ENCODE results near the gene C1QTNF12.

Gene C1QTNF12

DNA sequence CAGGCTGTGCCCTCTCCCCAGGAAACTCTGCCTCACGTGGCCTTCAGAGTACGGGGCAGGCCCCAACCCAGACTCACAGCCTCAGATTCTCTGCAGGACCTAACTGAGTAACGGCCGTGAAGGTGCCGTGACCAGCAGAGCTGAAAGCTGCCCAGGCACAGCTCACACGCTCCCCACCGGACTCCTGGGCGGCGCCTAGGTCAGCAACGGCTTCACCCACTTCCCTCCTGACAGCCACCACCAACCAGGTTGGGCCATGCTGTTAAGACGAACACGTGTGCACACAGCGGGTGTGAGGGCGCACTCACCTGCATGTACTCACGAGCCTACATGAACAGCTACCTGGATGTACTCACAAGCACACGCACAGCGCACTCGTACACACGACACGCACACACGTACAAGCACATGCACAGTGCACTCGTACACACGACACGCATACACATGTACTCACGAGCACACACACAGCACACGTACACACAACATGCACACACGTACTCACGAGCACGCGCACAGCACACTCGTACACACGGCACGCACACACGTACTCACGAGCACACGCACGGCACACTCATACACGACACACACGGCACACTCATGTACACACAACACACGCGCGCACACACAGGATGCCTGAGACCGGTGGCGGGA, 23.8 kb downstream of the C1QTNF12 start:
- DNase-seq (ENCODE audit: low read depth), result no peak
- H3K4me3 ChIP-seq (replicated peaks; ENCODE audit: low read depth, low read length), result no peak overlapping the region
- TF ChIP-seq, protein P1, sequence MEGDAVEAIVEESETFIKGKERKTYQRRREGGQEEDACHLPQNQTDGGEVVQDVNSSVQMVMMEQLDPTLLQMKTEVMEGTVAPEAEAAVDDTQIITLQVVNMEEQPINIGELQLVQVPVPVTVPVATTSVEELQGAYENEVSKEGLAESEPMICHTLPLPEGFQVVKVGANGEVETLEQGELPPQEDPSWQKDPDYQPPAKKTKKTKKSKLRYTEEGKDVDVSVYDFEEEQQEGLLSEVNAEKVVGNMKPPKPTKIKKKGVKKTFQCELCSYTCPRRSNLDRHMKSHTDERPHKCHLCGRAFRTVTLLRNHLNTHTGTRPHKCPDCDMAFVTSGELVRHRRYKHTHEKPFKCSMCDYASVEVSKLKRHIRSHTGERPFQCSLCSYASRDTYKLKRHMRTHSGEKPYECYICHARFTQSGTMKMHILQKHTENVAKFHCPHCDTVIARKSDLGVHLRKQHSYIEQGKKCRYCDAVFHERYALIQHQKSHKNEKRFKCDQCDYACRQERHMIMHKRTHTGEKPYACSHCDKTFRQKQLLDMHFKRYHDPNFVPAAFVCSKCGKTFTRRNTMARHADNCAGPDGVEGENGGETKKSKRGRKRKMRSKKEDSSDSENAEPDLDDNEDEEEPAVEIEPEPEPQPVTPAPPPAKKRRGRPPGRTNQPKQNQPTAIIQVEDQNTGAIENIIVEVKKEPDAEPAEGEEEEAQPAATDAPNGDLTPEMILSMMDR (IDR thresholded peaks at IDR 0.05; ENCODE audit: low read length, missing control alignments), result no peak

DNA sequence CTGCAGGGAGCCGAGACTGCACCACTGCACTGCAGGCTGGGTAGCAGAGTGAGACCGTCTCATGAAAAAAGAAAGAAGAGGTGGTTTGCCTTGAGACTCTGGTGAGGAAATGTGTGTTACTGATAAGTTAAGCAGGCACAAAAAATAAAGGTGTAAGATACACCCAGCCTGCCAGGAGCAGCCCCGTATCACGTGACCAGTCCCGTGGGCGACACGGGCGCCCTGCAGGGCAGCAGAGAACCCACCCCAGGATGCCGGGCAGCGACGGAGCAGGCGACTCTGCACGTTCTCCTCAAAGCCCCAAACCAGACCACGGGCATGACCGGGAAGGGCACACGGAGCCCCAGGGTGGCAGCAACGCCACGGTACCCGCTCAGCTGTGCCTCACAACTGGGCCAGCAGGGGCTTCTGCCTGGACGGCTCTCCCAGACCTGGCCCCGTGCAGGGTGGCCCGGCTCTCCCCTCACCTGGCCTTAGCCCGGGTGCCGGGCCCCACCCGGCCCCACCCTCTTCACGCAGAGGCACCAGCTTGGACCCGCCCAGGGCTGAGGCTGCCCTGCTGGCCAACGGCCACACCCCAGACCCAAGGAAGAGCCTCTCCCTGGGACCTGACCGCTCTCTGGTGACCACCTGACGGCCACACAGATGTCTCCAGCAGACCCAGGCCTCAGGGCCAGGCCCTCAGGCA, 24.5 kb downstream of the C1QTNF12 start:
- H3K4me3 ChIP-seq (replicated peaks; ENCODE audit: low read depth, low read length), result no peak overlapping the region
- DNase-seq (ENCODE audit: low read depth), result no peak
- TF ChIP-seq, protein P1 (IDR thresholded peaks at IDR 0.05; ENCODE audit: low read length, missing control alignments), result no peak

DNA sequence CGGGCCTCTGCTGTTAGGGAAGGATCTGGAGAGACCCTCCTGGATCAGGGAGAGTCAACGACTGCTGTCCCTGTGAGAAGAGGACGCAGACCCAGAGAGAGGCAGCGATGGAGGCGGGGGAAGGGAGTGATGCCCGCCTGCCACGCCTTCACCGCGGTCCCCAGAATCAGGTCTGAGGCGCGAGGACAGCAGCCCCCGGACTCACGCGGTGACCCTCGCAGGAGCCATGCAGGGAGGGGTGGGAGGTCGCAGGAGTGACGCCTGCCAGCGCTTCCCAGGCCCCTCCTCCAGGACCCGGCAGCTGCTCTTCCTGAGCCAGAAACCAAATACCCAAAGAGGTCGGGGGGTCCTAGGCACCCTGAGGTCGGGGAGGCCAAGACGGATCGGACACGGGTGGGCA, 26.3 kb downstream of the C1QTNF12 start:
- no peak overlapping the region for H3K4me3 ChIP-seq (replicated peaks; ENCODE audit: low read depth, low read length)
- TF ChIP-seq, protein P1 (IDR thresholded peaks at IDR 0.05; ENCODE audit: low read length, missing control alignments), result no peak

DNA sequence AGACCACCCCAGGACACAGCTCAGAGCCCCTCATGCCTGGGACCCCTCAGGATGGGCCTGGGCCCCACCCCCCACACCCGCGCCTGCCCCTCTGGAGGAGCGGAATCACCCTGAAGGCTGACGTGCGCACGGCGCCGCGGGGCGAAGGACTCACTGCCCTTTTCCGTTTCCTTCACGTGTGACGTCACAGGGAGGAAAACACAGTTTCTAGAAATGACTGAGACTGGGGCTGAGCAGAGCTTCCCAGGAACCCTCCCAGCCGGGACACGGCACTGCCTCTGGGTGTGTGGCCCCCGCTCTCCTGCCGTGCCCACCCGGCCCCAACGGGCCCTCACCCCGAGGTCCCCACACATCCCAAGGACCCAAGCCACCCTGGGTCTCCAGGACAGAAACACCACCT, 27.2 kb downstream of the C1QTNF12 start:
- no peak for DNase-seq (ENCODE audit: low read depth)
- no peak overlapping the region for H3K4me3 ChIP-seq (replicated peaks; ENCODE audit: low read depth, low read length)

More for the DNA sequence above, 26.3 kb downstream of the C1QTNF12 start:
- DNase-seq (ENCODE audit: low read depth), result no peak

DNA sequence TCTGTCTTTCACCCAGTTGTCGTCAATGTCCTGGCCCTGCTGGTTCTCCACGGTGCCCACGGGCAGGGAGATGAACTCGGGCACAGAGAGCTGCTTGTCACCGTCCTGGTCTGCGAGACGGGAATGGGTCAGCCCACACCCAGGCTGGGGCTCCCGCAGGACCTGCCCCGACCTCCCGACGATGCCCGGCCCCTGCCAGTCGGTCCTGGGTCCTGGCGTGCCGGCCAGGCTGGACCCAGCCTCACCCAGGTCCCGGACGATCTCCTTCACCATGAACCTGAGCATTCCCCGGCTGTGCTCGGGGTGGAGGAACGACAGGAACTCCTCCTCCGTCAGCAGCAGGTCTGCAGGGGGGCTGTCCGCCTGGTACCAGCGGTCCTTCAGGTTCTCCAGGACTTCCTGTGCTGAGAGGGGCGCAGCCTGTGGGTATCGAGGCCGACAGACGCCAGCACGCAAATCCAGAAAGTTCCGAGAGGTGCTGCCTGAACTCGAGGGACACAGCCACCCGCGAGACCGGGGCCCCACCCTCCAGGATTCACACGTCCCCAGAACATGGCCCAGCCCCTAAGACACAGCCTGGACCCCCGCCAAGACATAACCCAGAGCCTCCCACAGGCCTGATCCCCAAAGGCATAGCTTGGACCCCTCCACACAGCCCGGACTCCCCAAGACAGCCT, 27.9 kb downstream of the C1QTNF12 start:
- no peak overlapping the region for H3K4me3 ChIP-seq (replicated peaks; ENCODE audit: low read depth, low read length)
- no peak for DNase-seq (ENCODE audit: low read depth)
- TF ChIP-seq, protein P1 (IDR thresholded peaks at IDR 0.05; ENCODE audit: low read length, missing control alignments), result no peak

More for the DNA sequence above, 27.2 kb downstream of the C1QTNF12 start:
- TF ChIP-seq, protein P1 (IDR thresholded peaks at IDR 0.05; ENCODE audit: low read length, missing control alignments), result no peak

DNA sequence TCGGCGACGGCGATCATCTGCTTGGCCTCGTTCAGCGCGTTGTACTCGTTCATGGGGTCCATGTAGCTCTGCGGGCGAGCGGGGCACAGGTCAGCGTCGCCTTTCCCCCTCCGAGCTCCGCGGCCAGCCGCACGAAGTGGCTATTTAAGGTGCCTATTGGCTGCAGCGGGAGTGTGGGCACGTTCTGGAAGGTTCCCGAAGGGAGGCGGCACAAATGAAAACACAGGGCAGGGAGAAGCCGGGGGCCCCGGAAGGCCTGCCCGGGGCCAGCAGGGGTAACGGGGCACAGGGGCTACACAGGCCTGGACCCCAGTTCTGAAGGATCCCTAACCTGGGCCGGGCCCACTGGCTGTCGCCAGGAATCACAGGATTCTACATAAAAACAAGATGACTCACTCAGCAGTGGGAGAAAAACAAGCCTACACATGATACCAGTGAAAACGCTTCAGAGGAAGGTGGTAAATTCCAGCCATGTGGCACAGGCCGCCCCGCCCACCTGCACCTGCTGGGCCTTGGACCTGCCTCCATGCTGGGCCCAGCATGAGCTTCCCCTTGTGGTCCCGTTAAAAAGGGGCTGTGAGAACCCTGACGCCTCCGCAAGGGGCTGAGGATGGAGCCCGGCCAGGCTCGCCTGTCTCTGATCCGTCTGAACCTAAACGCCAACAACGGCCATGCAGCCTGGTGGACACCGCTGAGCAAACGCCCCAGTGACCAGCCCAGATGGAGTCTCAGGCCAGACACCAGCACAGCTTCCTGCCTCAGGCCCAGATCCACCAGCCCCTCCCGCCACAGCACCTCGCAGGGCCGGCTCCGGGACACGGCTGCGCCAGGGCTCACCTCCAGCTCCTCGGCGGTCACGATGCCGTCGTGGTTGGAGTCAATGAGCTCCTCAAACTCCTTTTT, 28.6 kb downstream of the C1QTNF12 start:
- DNase-seq (ENCODE audit: low read depth), result peak; percentile 14
- TF ChIP-seq, protein P1 (IDR thresholded peaks at IDR 0.05; ENCODE audit: low read length, missing control alignments), result no peak
- no peak overlapping the region for H3K4me3 ChIP-seq (replicated peaks; ENCODE audit: low read depth, low read length)

Measured in fibroblast of pulmonary artery (primary cell).